OCI-LY1 (cell line): ENCODE data around the gene LSMEM2.

Experiments used
- CTCF ChIP-seq: fragments of 200-600 bp; sonication (generic), shearing (Covaris generic); IDR thresholded peaks from 2 replicates; pipeline ENCODE4 v1.5.1; 2017; ENCODE audit warnings: mild to moderate bottlenecking, antibody characterized with exemption, low read length, moderate library complexity, mixed read lengths
- EZH2 ChIP-seq: fragments of 200-600 bp; sonication (generic), shearing (Covaris generic); IDR thresholded peaks from 2 replicates; pipeline ENCODE4 v1.8.0; 2017; ENCODE audit warnings: borderline replicate concordance, mixed run types, mild to moderate bottlenecking, antibody characterized with exemption, low read length, moderate library complexity, mixed read lengths

- TF ChIP-seq CTCF (no peak), EZH2 (no peak)
Observed at GRCh38 chr3:50320853-50321335, 42.0 kb downstream of the LSMEM2 start.
